ENCODE measurements around the gene ATG10. TPM values are rescaled to one million over a fixed set of nuclear protein-coding genes. Genes with fewer than 3 reads are reported as not detected.

The ATG10 gene
- total and polyA plus RNA-seq, 2 of the 8 experiments (the other 6 are each of a cell fraction or from before 2014, with no cell fraction given) = 3.7 to 8.8 TPM

- ChIA-PET CTCF (ENCODE audit: partially characterized antibody) (no interaction called here), POLR2A (ENCODE audit: partially characterized antibody) (no interaction called here)
- 98% methylated on average over 9 of the region's 9 CpGs; no CpG with 5 or more reads in 1 of the 2 experiments for WGBS, 2 experiments (ENCODE audit: extremely low coverage in 1 of 2, insufficient coverage in 1 of 2, insufficient read length in 1 of 2, insufficient replicate concordance in 2 of 2, low coverage in 1 of 2, low lambda C conversion rate in 2 of 2, missing lambda C conversion rate in 1 of 2)
- H2AFZ ChIP-seq (ENCODE audit: low read length) = no peak overlapping the region
- H3K4ac ChIP-seq (replicated peaks; ENCODE audit: insufficient read length, low read depth, low read length) = no peak overlapping the region
- no peak overlapping the region for H2BK12ac ChIP-seq (ENCODE audit: low read depth, low read length)
- no peaks in the 10 kb centered on the region for H3K27me3 ChIP-seq (replicated peaks in 1 of 4; ENCODE audit: control insufficient read depth in 3 of 4, extremely low read depth in 1 of 4, insufficient read depth in 3 of 4, low read length in 3 of 4)
- H2BK120ac ChIP-seq (replicated peaks; ENCODE audit: low read depth, low read length) = no peak overlapping the region
- no peak overlapping the region for H3K56ac ChIP-seq (replicated peaks; ENCODE audit: insufficient read length, low read depth, low read length)
- H3K4me3 ChIP-seq (ENCODE audit: extremely low read depth in 1 of 4, insufficient read depth in 2 of 4, low read depth in 3 of 4, low read length in 4 of 4) = no peak overlapping the region
- H4K5ac ChIP-seq (ENCODE audit: insufficient read length, low read depth, low read length) = no peak overlapping the region
- no peak for DNase-seq (ENCODE audit: low read depth in 1 of 2, low spot score in 2 of 2)
- no peak overlapping the region for H3K4me2 ChIP-seq (ENCODE audit: insufficient read depth in 1 of 2, low read depth in 2 of 2, low read length in 2 of 2)
- H3K14ac ChIP-seq (ENCODE audit: insufficient read length) = no peak overlapping the region
- H3K4me1 ChIP-seq (replicated peaks in 1 of 4; ENCODE audit: control insufficient read depth in 3 of 4, insufficient read depth in 4 of 4, low read length in 3 of 4) = peaks cover 0 to 3% (median 2%) of the 10 kb centered on the region in 4 experiments; a peak in 3 of 7 replicates
- no peak overlapping the region for H2BK15ac ChIP-seq (ENCODE audit: low read length)
- H3K23ac ChIP-seq (ENCODE audit: insufficient read length) = no peak overlapping the region
- no peak overlapping the region for H4K91ac ChIP-seq (replicated peaks; ENCODE audit: insufficient read length, low read length)
- no peak for FAIRE-seq
- no peak overlapping the region for H3K27ac ChIP-seq (ENCODE audit: low read depth, low read length)
- H3K79me1 ChIP-seq (ENCODE audit: low read depth, low read length) = no peaks in the 10 kb centered on the region
- H3K79me2 ChIP-seq (ENCODE audit: control insufficient read depth in 1 of 2, insufficient read depth in 2 of 2, low read length in 2 of 2) = no peaks in the 10 kb centered on the region
- H4K20me1 ChIP-seq (replicated peaks in 1 of 2; ENCODE audit: control insufficient read depth in 1 of 2, insufficient read depth in 2 of 2, low read length in 2 of 2) = no peaks in the 10 kb centered on the region
- no peaks in the 10 kb centered on the region for H3K23me2 ChIP-seq (ENCODE audit: low read depth, low read length)
- peaks cover 0 to 14% (median 0%) of the 10 kb centered on the region in 4 experiments; a peak in 2 of 8 replicates for H3K36me3 ChIP-seq (ENCODE audit: control insufficient read depth in 2 of 4, insufficient read depth in 4 of 4, low read length in 3 of 4)
- peaks cover 0 to 13% of the 10 kb centered on the region in 2 experiments; a peak in 2 of 4 replicates for H3K9me3 ChIP-seq (ENCODE audit: insufficient read depth in 2 of 2, low read depth in 1 of 2, low read length in 1 of 2)
- H2BK5ac ChIP-seq (ENCODE audit: low read depth, low read length) = no peak overlapping the region
- H3K9ac ChIP-seq (replicated peaks in 1 of 4; ENCODE audit: extremely low read depth in 1 of 4, low read depth in 3 of 4, low read length in 3 of 4) = no peak overlapping the region
- H3K18ac ChIP-seq (ENCODE audit: extremely low read depth, low read length) = no peak overlapping the region
- no peak overlapping the region for H4K8ac ChIP-seq (ENCODE audit: extremely low read depth, insufficient read depth, low read length)
- H2AK5ac ChIP-seq (ENCODE audit: low read depth, low read length) = no peak overlapping the region
- no peak overlapping the region for H2BK20ac ChIP-seq (ENCODE audit: low read length)
- TF ChIP-seq TEAD4 (IDR thresholded peaks at IDR 0.05; ENCODE audit: low read depth, low read length) (no peak), KDM4A (IDR thresholded peaks at IDR 0.05; ENCODE audit: low read depth, low read length, severe bottlenecking) (no peak)
Observed at GRCh38 chr5:81986126-81986525, 14.3 kb downstream of the ATG10 start.

Data from H1 (cell line).